ENCODE data around the gene CSNK1A1L. TPM values are rescaled to one million over a fixed set of nuclear protein-coding genes. Genes with fewer than 3 reads are reported as not detected.

Gene CSNK1A1L
- total and polyA plus RNA-seq, 2 of the 13 experiments (the other 11 are each of a cell fraction or from before 2014, with no cell fraction given), result not detected

GRCh38 chr13:37131092-37131491 lies 25.6 kb upstream of the CSNK1A1L start:
- no peaks in the 10 kb centered on the region for H3K4me1 ChIP-seq (ENCODE audit: insufficient read depth, low read length)
- H3K27ac ChIP-seq (ENCODE audit: extremely low read length, insufficient read depth, low read length), result no peak overlapping the region
- H3K36me3 ChIP-seq (replicated peaks in 1 of 2; ENCODE audit: control insufficient read depth in 1 of 2, insufficient read depth in 2 of 2, low read length in 2 of 2), result no peaks in the 10 kb centered on the region
- TF ChIP-seq FOXA3 (CRISPR knock-in tag; IDR thresholded peaks at IDR 0.05) (no peak), GATA4 (IDR thresholded peaks at IDR 0.05; ENCODE audit: borderline replicate concordance, low read depth) (no peak), MXD3 (CRISPR knock-in tag; IDR thresholded peaks at IDR 0.05) (no peak), RBM22 (optimal IDR thresholded peaks at IDR 0.05; ENCODE audit: low read length) (no peak), ZSCAN31 (CRISPR knock-in tag; IDR thresholded peaks at IDR 0.05; ENCODE audit: low read depth) (no peak), NAIF1 (CRISPR knock-in tag; IDR thresholded peaks at IDR 0.05; ENCODE audit: borderline replicate concordance) (no peak), ZNF580 (CRISPR knock-in tag; IDR thresholded peaks at IDR 0.05; ENCODE audit: borderline replicate concordance, low read depth) (no peak), ZNF207 (IDR thresholded peaks at IDR 0.05; ENCODE audit: borderline replicate concordance) (no peak), DRAP1 (CRISPR knock-in tag; IDR thresholded peaks at IDR 0.05) (no peak), ZNF773 (CRISPR knock-in tag; IDR thresholded peaks at IDR 0.05; ENCODE audit: borderline replicate concordance) (no peak), U2AF1 (optimal IDR thresholded peaks at IDR 0.05; ENCODE audit: low read depth, low read length) (no peak), SIX1 (CRISPR knock-in tag; IDR thresholded peaks at IDR 0.05; ENCODE audit: borderline replicate concordance) (no peak), ZNF546 (CRISPR knock-in tag; conservative IDR thresholded peaks at IDR 0.05) (no peak)
- TF ChIP-seq, protein P1, sequence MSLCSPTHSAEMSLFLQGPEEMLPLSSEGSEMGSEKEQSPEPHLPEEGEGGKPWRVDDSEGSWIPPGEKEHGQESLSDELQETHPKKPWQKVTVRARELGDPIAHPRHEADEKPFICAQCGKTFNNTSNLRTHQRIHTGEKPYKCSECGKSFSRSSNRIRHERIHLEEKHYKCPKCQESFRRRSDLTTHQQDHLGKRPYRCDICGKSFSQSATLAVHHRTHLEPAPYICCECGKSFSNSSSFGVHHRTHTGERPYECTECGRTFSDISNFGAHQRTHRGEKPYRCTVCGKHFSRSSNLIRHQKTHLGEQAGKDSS (CRISPR knock-in tag; IDR thresholded peaks at IDR 0.05; ENCODE audit: borderline replicate concordance, low read depth), result no peak
- TF ChIP-seq, protein P2, sequence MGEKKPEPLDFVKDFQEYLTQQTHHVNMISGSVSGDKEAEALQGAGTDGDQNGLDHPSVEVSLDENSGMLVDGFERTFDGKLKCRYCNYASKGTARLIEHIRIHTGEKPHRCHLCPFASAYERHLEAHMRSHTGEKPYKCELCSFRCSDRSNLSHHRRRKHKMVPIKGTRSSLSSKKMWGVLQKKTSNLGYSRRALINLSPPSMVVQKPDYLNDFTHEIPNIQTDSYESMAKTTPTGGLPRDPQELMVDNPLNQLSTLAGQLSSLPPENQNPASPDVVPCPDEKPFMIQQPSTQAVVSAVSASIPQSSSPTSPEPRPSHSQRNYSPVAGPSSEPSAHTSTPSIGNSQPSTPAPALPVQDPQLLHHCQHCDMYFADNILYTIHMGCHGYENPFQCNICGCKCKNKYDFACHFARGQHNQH (CRISPR knock-in tag; IDR thresholded peaks at IDR 0.05), result no peak
- intact Hi-C loops (cut with micrococcal nuclease; ENCODE audit: unreplicated experiment), result no loop called here
- BruUV-seq (replicated peaks), result no TSS peak
- FAIRE-seq (no peak), ATAC-seq (no peak), DNase-seq (ENCODE audit: low spot score) (no peak)
- no peaks in the 10 kb centered on the region for H3K27me3 ChIP-seq (ENCODE audit: control insufficient read depth in 1 of 2, insufficient read depth in 2 of 2, low read length in 2 of 2)
- CTCF ChIA-PET (ENCODE audit: low intra/inter-chr PET ratio, low total read pairs), result no interaction called here
- H2AFZ ChIP-seq (ENCODE audit: low read length), result no peak overlapping the region
- 0% methylated on average over 3 of the region's 3 CpGs for WGBS (ENCODE audit: low lambda C conversion rate)
- no peaks in the 10 kb centered on the region for H3K9me3 ChIP-seq (ENCODE audit: low read length)
- no peaks in the 10 kb centered on the region for H4K20me1 ChIP-seq (ENCODE audit: insufficient read depth, low read length)
- H3K4me2 ChIP-seq (ENCODE audit: low read depth, low read length), result no peak overlapping the region
- no peak overlapping the region for H3K9ac ChIP-seq (ENCODE audit: insufficient read depth, low read depth, low read length)
- H3K4me3 ChIP-seq (replicated peaks in 1 of 3; ENCODE audit: insufficient read depth in 1 of 3, low read depth in 2 of 3, low read length in 3 of 3), result no peak overlapping the region
- H3K79me2 ChIP-seq (ENCODE audit: insufficient read depth, low read length), result no peaks in the 10 kb centered on the region
- in situ Hi-C loops (cut with HindIII; ENCODE audit: extremely low pct_ligation_motif_present, low pct_unique_long_range_greater_than_20kb), result no loop called here
- POLR2A ChIA-PET, result no interaction called here
